HepG2 (cell line): ENCODE data around the gene CELSR2. TPM values are rescaled to one million over a fixed set of nuclear protein-coding genes. Genes with fewer than 3 reads are reported as not detected.

ENCODE experiments used
- ADNP ChIP-seq: sonication (generic); formaldehyde crosslinking; IDR thresholded peaks from 2 replicates; pipeline ENCODE4 v1.4.0; 2020; ENCODE audit warnings: missing genetic modification reagents
- BRCA1 ChIP-seq: sonication (generic); formaldehyde crosslinking; IDR thresholded peaks from 2 replicates; pipeline ENCODE4 v1.4.0; 2020; ENCODE audit warnings: missing genetic modification reagents
- HES4 ChIP-seq: sonication (generic); formaldehyde crosslinking; IDR thresholded peaks from 2 replicates; pipeline ENCODE4 v1.9.0; 2021; ENCODE audit warnings: mild to moderate bottlenecking, missing genetic modification reagents, borderline replicate concordance
- HOXA7 ChIP-seq: sonication (generic); formaldehyde crosslinking; IDR thresholded peaks from 2 replicates; pipeline ENCODE4 v1.8.1; 2022; ENCODE audit warnings: mild to moderate bottlenecking, missing genetic modification reagents, moderate library complexity
- IRF2 ChIP-seq: IDR thresholded peaks from 2 replicates; pipeline ENCODE4 v1.6.1; 2018; ENCODE audit warnings: missing genetic modification reagents, missing compliant biosample characterization
- KLF12 ChIP-seq: sonication (generic); formaldehyde crosslinking; IDR thresholded peaks from 2 replicates; pipeline ENCODE4 v1.4.0; 2020; ENCODE audit warnings: missing genetic modification reagents, borderline replicate concordance
- MBNL3 ChIP-seq: fragments of 250-450 bp; sonication (Bioruptor Pico); conservative IDR thresholded peaks from 2 replicates; pipeline ENCODE4 v1.8.0; 2022; ENCODE audit warnings: mild to moderate bottlenecking, inconsistent platforms
- MED1 ChIP-seq: sonication (generic); formaldehyde crosslinking; IDR thresholded peaks from 2 replicates; pipeline ENCODE4 v1.4.0; 2020; ENCODE audit warnings: missing genetic modification reagents
- REL ChIP-seq: sonication (generic); formaldehyde crosslinking; conservative IDR thresholded peaks from 2 replicates; pipeline ENCODE4 v1.8.0; 2022; ENCODE audit warnings: mild to moderate bottlenecking, missing genetic modification reagents, moderate library complexity
- SMAD1 ChIP-seq: sonication (generic); formaldehyde crosslinking; IDR thresholded peaks from 2 replicates; pipeline ENCODE4 v1.4.0; 2020; ENCODE audit warnings: missing genetic modification reagents, low read depth, mild to moderate bottlenecking, borderline replicate concordance
- SSRP1 ChIP-seq: IDR thresholded peaks from 2 replicates; pipeline ENCODE4 v1.6.1; 2016; ENCODE audit warnings: control low read depth
- ZBTB43 ChIP-seq: sonication (generic); formaldehyde crosslinking; conservative IDR thresholded peaks from 2 replicates; pipeline ENCODE4 v1.4.0; 2020; ENCODE audit warnings: missing genetic modification reagents
- ZNF225 ChIP-seq: sonication (generic); formaldehyde crosslinking; IDR thresholded peaks from 2 replicates; pipeline ENCODE4 v1.4.0; 2020; ENCODE audit warnings: mild to moderate bottlenecking, missing genetic modification reagents
- ZNF557 ChIP-seq: sonication (generic); formaldehyde crosslinking; IDR thresholded peaks from 2 replicates; pipeline ENCODE4 v1.4.0; 2020; ENCODE audit warnings: missing genetic modification reagents
- ZNF619 ChIP-seq: sonication (generic); formaldehyde crosslinking; IDR thresholded peaks from 2 replicates; pipeline ENCODE4 v1.4.0; 2020; ENCODE audit warnings: mild to moderate bottlenecking, missing genetic modification reagents
- ZNF672 ChIP-seq: sonication (generic); formaldehyde crosslinking; IDR thresholded peaks from 2 replicates; pipeline ENCODE4 v1.8.1; 2022; ENCODE audit warnings: missing genetic modification reagents
- polyA plus RNA-seq, 8 experiments: library from polyadenylated mRNA; depleted of rRNA in 3 of 8; stranded (reverse) in 7 of 8; unstranded in 1 of 8; fragments of >200 nt; fragmentation: Illumina TruSeq in 4 of 8; extraction: Trizol in 4 of 8; gene quantifications; 2 replicates each; pipeline versions ENCODE4 v1.2.1 to v1.2.3, GENCODE V29; 2011 to 2016; ENCODE audit warnings: low read depth in 4 of 8, missing spikeins in 1 of 8, mixed read lengths in 1 of 8; ENCODE audit not compliant: insufficient read depth in 1 of 8
- total RNA-seq, 5 experiments: library from RNA; depleted of rRNA; stranded (reverse); fragments of >200 nt; fragmentation: Illumina TruSeq; extraction: Trizol; gene quantifications; 2 replicates each; pipeline ENCODE4 v1.2.3, GENCODE V29; 2016; ENCODE audit warnings: low read depth in 1 of 5
- TF ChIP-seq, protein P1 (sequence below): sonication (generic); formaldehyde crosslinking; IDR thresholded peaks from 2 replicates; pipeline ENCODE4 v1.4.0; 2020; ENCODE audit warnings: missing genetic modification reagents, borderline replicate concordance
- TF ChIP-seq, protein P2 (sequence below): sonication (generic); formaldehyde crosslinking; IDR thresholded peaks from 2 replicates; pipeline ENCODE4 v1.8.1; 2022; ENCODE audit warnings: mild to moderate bottlenecking, missing genetic modification reagents
- TF ChIP-seq, protein P3 (sequence below): sonication (generic); formaldehyde crosslinking; IDR thresholded peaks from 2 replicates; pipeline ENCODE4 v1.5.0; 2020; ENCODE audit warnings: missing genetic modification reagents

Gene CELSR2
- total and polyA plus RNA-seq, 2 of the 13 experiments (the other 11 are each of a cell fraction or from before 2014, with no cell fraction given): 4.0 to 6.6 TPM

- no peak for TF ChIP-seq SMAD1 (CRISPR knock-in tag)
- TF ChIP-seq ZBTB43 (CRISPR knock-in tag): no peak; the same call in 1 of the 2 replicates
- TF ChIP-seq, protein P1, sequence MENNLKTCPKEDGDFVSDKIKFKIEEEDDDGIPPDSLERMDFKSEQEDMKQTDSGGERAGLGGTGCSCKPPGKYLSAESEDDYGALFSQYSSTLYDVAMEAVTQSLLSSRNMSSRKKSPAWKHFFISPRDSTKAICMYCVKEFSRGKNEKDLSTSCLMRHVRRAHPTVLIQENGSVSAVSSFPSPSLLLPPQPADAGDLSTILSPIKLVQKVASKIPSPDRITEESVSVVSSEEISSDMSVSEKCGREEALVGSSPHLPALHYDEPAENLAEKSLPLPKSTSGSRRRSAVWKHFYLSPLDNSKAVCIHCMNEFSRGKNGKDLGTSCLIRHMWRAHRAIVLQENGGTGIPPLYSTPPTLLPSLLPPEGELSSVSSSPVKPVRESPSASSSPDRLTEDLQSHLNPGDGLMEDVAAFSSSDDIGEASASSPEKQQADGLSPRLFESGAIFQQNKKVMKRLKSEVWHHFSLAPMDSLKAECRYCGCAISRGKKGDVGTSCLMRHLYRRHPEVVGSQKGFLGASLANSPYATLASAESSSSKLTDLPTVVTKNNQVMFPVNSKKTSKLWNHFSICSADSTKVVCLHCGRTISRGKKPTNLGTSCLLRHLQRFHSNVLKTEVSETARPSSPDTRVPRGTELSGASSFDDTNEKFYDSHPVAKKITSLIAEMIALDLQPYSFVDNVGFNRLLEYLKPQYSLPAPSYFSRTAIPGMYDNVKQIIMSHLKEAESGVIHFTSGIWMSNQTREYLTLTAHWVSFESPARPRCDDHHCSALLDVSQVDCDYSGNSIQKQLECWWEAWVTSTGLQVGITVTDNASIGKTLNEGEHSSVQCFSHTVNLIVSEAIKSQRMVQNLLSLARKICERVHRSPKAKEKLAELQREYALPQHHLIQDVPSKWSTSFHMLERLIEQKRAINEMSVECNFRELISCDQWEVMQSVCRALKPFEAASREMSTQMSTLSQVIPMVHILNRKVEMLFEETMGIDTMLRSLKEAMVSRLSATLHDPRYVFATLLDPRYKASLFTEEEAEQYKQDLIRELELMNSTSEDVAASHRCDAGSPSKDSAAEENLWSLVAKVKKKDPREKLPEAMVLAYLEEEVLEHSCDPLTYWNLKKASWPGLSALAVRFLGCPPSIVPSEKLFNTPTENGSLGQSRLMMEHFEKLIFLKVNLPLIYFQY (CRISPR knock-in tag): 0 out of 2 replicates have a peak, but pooled peaks have one; percentile 18
- TF ChIP-seq REL (CRISPR knock-in tag): no peak
- TF ChIP-seq ZNF672 (CRISPR knock-in tag): no peak
- no peak for TF ChIP-seq BRCA1
- TF ChIP-seq SSRP1: no peak
- TF ChIP-seq, protein P2, sequence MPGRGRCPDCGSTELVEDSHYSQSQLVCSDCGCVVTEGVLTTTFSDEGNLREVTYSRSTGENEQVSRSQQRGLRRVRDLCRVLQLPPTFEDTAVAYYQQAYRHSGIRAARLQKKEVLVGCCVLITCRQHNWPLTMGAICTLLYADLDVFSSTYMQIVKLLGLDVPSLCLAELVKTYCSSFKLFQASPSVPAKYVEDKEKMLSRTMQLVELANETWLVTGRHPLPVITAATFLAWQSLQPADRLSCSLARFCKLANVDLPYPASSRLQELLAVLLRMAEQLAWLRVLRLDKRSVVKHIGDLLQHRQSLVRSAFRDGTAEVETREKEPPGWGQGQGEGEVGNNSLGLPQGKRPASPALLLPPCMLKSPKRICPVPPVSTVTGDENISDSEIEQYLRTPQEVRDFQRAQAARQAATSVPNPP (CRISPR knock-in tag): no peak
- no peak for TF ChIP-seq HOXA7 (CRISPR knock-in tag)
- TF ChIP-seq MBNL3: no peak
- no peak for TF ChIP-seq ZNF225 (CRISPR knock-in tag)
- 0 out of 2 replicates have a peak, but pooled peaks have one; percentile 24 for TF ChIP-seq MED1 (CRISPR knock-in tag)
- no peak for TF ChIP-seq ZNF557
- TF ChIP-seq KLF12: no peak
- TF ChIP-seq ADNP (CRISPR knock-in tag): no peak
- TF ChIP-seq, protein P3, sequence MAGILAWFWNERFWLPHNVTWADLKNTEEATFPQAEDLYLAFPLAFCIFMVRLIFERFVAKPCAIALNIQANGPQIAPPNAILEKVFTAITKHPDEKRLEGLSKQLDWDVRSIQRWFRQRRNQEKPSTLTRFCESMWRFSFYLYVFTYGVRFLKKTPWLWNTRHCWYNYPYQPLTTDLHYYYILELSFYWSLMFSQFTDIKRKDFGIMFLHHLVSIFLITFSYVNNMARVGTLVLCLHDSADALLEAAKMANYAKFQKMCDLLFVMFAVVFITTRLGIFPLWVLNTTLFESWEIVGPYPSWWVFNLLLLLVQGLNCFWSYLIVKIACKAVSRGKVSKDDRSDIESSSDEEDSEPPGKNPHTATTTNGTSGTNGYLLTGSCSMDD (CRISPR knock-in tag): no peak
- TF ChIP-seq ZNF619 (CRISPR knock-in tag): no peak
- TF ChIP-seq IRF2 (CRISPR knock-in tag): no peak; the same call in 1 of the 2 replicates
- TF ChIP-seq HES4 (CRISPR knock-in tag): 0 out of 2 replicates have a peak, but pooled peaks have one; percentile 4
Measured at GRCh38 chr1:109213345-109213823, 36.0 kb upstream of the CELSR2 start (continued).
